GM21737 (cell line): ENCODE results near the gene FGD4.
"Not testable (repeated sequence)": the region's sequence is repeated elsewhere in the genome, so short reads cannot be mapped to it uniquely, and the experiment has no call there.

ENCODE experiments used
- ATAC-seq: cut with Tn5 transposase; IDR thresholded peaks from one replicate; pipeline ENCODE4 v1.9.1; 2021; ENCODE audit warnings: mild to moderate bottlenecking, moderate library complexity; ENCODE audit not compliant: unreplicated experiment

FGD4 gene

GRCh38 chr12:32548691-32549281 is 149.4 kb downstream of the FGD4 start:
- ATAC-seq, result no peak

DNA sequence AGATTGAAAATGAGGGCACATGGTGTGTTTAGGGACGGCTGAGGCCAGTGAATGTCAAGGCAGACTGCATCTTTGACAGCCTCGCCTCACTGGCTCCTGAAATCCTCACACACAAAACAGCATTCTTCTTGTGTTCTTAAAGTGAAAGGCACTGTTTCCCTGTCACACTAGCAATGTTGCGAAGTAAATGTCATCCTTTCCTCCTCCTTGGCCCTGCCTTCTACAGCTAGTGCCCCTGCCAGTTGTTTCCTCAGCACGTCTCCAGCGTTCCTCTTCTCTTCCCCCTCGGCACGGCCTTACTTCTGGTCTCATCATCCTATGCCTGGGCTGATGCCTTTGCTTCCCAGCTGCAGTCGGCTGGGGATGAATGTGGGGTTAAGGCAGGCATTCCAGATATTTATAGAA is 150.3 kb downstream of the FGD4 start:
- no peak for ATAC-seq

GRCh38 chr12:32551058-32551457 is 151.7 kb downstream of the FGD4 start:
- no peak for ATAC-seq

DNA sequence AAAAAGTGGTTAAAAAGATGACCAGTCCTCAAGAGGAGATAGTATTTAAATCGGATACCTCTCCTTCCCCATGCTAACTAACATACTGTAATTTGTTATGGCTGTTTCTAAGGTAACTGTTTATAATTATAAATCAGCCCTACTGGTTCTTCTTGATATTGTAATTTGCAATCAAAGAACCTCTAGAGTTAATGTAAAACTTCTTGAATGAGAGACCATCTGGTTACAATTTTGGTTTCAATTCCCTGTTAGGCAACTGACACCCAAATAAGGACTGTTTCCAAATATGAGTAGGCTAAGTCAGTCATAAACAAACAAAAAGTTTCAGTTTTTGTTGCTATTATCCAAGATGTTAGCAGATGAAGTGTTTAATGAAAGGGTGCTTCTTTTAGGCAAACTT is 159.5 kb downstream of the FGD4 start:
- peak; percentile 97 for ATAC-seq

- ATAC-seq, result no peak
Observed at GRCh38 chr12:32559434-32559833, 160.1 kb downstream of the FGD4 start.

- no peak for ATAC-seq
Observed at GRCh38 chr12:32560520-32560919, 161.2 kb downstream of the FGD4 start.

DNA sequence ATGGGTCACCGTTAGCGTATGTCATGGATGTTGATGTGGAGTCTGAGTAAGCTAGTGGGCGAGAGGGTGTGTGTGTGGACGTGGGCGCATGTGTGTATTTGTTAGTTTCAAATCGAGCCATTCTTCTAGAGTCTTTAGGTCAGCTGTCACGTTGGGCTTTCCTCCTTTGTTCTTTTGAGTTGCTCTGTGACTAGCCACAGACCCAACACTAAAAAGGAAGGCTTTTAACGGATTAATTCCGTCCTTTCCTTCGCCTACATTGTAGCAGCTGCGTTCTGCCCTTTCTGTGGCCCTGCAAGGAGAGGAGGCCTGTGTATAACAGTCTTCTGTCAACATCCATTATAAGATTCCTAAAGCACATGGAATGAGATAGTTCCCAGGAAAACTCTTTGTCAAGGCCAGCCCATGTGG is 162.6 kb downstream of the FGD4 start:
- ATAC-seq, result no peak

GRCh38 chr12:32562413-32562812 is 163.1 kb downstream of the FGD4 start:
- not testable (repeated sequence) for ATAC-seq

GRCh38 chr12:32566663-32567295 is 167.4 kb downstream of the FGD4 start:
- ATAC-seq, result no peak

- no peak for ATAC-seq
Observed at GRCh38 chr12:32567296-32567674, 167.9 kb downstream of the FGD4 start.

GRCh38 chr12:32568228-32568627 is 168.9 kb downstream of the FGD4 start:
- no peak for ATAC-seq

DNA sequence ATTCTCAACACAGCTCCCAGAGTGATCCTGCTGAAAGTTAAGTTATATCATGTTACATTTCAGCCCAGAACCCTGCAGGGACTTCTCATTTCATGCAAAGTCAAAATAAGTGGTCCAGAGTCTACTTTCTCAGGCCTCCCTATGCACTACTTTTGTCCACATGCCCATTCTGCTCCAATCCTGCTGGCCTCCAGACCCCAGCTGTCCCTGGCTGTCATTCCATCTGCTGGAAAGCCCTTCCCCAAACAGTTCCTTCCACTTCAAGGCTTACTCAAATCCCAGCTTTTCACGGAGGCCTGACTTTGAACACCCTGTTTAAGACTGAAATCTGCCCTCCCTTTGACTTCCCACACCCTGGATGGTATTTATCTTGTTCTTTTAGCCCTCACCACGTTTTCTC is 169.9 kb downstream of the FGD4 start:
- ATAC-seq, result no peak

DNA sequence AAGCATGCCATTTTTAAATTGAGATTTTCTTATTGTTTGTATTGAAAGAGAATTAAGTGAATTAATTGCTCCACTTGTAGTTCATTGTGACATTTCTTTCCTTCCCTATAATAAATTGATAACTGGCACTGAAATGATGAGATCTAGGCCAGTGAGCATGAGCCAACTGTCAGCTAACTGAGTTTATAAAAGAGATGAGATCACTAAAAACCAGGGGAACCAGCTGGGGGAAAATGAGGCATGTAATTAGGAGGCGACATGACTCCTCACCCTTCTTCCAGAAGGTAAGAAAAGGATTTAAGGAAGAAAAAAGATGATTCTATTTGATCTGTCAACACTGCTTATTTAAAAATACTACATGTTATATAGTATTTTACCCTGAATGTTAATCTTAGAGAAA is 175.2 kb downstream of the FGD4 start:
- ATAC-seq, result no peak

DNA sequence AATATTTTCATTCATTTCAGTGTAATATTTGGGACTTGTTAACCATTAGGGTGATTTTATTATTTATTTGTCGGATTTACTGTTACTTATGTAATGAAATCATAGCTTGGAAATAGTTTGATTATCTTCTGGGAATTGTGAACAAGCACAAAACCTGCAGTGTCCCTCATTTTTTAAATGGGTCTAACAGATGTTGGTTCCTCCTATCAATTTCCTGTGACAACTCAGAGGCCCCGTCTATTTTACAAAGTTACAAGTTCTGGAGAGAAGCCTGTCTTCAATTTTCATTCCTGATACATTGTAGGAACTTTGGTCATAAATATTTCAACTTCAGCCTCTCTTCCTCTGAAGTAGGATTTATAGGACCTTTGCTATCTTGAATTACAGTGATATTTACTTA is 178.0 kb downstream of the FGD4 start:
- no peak for ATAC-seq

GRCh38 chr12:32583534-32583933 is 184.2 kb downstream of the FGD4 start:
- no peak for ATAC-seq

DNA sequence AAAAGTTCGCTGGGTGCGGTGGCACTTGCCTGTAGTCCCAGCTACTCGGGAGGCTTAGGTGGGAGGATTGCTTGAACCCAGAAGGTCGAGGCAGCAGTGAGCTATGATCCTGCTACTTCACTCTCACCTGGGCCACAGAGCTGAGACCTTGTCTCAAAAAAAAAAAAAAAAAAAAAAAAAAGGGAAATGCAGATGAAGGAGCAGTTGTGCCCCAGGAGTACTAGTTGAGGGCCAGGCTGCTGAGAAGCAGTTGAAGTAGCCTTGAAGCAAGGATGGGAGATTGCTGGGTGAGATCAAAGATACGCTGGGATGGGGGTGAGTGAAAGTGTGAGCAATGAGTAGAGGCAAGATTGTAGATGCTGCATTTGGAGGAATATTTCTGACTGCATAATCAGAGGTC is 186.3 kb downstream of the FGD4 start:
- no peak for ATAC-seq

- no peak for ATAC-seq
Observed at GRCh38 chr12:32586390-32586789, 187.0 kb downstream of the FGD4 start.

DNA sequence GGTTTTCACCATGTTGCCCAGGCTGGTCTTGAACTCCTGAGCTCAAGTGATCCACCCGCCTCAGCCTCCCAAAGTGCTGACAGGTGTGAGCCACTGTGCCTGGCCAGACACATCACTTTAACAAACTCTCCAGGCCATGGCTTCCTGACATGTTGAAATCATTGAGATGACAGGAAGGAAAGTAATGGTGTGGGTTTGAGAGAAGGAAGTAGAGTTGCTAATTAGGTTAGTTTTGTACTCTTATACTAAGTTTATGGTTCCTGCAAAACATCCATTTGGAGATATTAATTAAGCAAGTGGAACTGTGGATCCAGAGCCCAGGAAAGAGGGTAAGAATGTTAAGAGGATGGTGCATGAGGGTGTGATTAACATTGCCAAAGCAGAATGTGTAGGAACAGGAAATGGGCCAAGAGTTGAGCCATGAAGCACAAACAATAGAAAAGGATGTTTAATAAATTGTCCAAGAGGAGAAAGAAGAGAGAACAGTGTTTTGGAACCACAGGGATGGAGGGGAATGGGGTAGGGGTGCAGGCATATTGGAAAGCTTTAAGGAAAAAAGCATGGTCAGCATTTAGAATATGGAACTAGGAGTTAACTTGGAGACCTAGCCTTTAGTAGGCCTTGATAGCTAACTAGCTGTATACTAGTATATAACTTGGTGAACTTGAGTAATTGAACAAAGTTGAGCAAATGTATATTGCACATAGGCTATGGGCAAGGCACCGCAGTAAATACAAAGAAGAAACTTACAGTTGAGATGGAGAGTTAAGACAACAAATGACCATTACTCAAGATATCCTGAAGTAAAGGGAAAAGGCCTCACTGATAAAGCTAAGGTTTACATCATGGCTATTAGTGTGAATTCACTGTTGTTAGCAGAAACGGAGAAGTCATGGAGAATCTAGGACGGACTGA is 188.5 kb downstream of the FGD4 start:
- ATAC-seq, result no peak

- ATAC-seq, result no peak
Observed at GRCh38 chr12:32588604-32589003, 189.2 kb downstream of the FGD4 start.

DNA sequence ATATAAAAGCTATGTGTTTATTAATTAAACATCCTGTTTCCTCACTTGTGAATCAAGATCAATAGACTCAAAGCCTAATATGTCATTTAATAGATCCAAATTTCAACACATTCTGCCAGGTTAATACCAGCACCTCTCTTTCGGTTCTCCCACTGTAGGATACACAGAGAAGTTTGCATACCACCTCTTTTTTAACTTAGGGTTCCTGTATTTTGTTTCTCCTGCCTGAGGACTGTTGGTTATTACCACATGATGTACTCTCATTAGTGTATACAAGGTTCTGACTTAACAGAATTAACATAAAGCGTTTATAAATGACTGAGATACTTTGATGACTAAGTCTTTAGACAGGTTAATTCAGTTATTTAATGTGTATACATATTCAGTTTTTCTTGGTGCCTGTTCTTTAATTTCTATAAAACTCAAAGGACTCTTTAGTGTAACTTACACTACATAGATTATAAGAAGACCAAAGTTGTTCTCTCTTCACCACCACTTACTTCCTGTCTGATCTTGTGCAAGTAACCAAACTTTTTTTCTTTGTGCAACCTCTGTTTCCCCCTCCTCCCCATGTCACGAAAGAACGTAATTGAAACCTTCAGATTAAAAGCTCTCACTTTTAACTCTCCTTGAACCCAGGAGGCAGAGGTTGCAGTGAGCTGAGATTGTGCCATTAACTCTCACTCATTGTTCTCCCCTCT is 190.0 kb downstream of the FGD4 start:
- ATAC-seq, result peak; percentile 79

- no peak for ATAC-seq
Observed at GRCh38 chr12:32595251-32595650, 195.9 kb downstream of the FGD4 start.
